Ishikawa (cell line): ENCODE results near the gene CACNG5.

Experiments
- RAD21 ChIP-seq: IDR thresholded peaks from 2 replicates; pipeline ENCODE4 v1.6.1; 2012; ENCODE audit warnings: low read depth
- TAF1 ChIP-seq: IDR thresholded peaks from 2 replicates; pipeline ENCODE4 v1.6.1; 2012; ENCODE audit warnings: low read depth, mild to moderate bottlenecking
- TCF12 ChIP-seq: IDR thresholded peaks from 2 replicates; pipeline ENCODE4 v1.6.1; 2012; ENCODE audit warnings: low read depth
- YY1 ChIP-seq: IDR thresholded peaks from 2 replicates; pipeline ENCODE4 v1.6.1; 2012; ENCODE audit warnings: low read depth
- ZBTB7A ChIP-seq: IDR thresholded peaks from 2 replicates; pipeline ENCODE4 v1.6.1; 2012; ENCODE audit warnings: low read depth
- TF ChIP-seq, protein P1 (sequence below): IDR thresholded peaks from 2 replicates; pipeline ENCODE4 v1.6.1; 2012

DNA sequence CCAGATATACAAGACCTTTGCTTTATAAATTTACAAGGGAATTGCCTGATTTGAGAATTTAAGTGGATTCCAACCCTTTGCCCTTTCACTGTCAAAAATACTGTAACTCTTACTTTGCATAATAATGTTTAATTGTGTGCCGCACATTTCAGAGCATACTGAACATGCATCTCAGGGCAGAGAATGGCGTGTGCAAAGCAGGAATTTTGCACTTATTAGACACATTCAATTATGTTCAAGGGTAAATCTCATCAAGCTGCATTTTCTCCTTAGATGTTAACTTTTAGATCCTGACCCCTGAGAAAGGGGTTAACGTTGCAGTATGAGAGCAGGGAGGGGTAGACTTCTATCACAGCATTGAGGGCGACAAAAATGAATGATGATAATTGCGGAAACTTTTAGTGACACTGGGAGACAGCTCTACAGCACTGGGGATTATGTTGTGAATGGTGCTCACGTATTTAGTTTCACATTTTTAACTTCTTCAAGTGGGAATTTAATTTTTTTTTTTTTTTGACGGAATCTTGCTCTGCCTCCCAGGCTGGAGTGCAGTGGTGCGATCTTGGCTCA is 75.0 kb downstream of the CACNG5 start:
- TF ChIP-seq, protein P1, sequence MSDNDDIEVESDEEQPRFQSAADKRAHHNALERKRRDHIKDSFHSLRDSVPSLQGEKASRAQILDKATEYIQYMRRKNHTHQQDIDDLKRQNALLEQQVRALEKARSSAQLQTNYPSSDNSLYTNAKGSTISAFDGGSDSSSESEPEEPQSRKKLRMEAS: no peak
- no peak for TF ChIP-seq ZBTB7A
- no peak for TF ChIP-seq YY1
- TF ChIP-seq RAD21: no peak
- TF ChIP-seq TAF1: no peak
- TF ChIP-seq TCF12: no peak
